WTC11 (cell line): Measurements from ENCODE around the gene NHS.

Source experiments
- JUN ChIP-seq: sonication (generic); formaldehyde crosslinking; IDR thresholded peaks from 2 replicates; pipeline ENCODE4 v1.8.0; 2023; ENCODE audit warnings: mild to moderate bottlenecking, missing genetic modification reagents
- NR2C2 ChIP-seq: sonication (generic); formaldehyde crosslinking; IDR thresholded peaks from 2 replicates; pipeline ENCODE4 v1.8.0; 2022; ENCODE audit warnings: mild to moderate bottlenecking, missing genetic modification reagents
- PRRX2 ChIP-seq: fragments of 250-450 bp; sonication (Bioruptor Pico); IDR thresholded peaks from 2 replicates; pipeline ENCODE4 v1.8.0; 2021; ENCODE audit warnings: mild to moderate bottlenecking
- SP1 ChIP-seq: sonication (generic); formaldehyde crosslinking; conservative IDR thresholded peaks from 2 replicates; pipeline ENCODE4 v1.8.1; 2022; ENCODE audit warnings: missing genetic modification reagents
- TF ChIP-seq, protein P1 (sequence below): fragments of 200-600 bp; IDR thresholded peaks from 2 replicates; pipeline ENCODE4 v1.8.0; 2022; ENCODE audit warnings: antibody characterized with exemption
- TF ChIP-seq, protein P2 (sequence below): sonication (generic); formaldehyde crosslinking; IDR thresholded peaks from 2 replicates; pipeline ENCODE4 v1.8.1; 2023; ENCODE audit warnings: mild to moderate bottlenecking, missing genetic modification reagents
- TF ChIP-seq, protein P3 (sequence below): sonication (generic); formaldehyde crosslinking; IDR thresholded peaks from 2 replicates; pipeline ENCODE4 v1.8.1; 2023; ENCODE audit warnings: mild to moderate bottlenecking, missing genetic modification reagents, moderate library complexity
- TF ChIP-seq, protein P4 (sequence below): sonication (generic); formaldehyde crosslinking; IDR thresholded peaks from 2 replicates; pipeline ENCODE4 v1.8.0; 2023; ENCODE audit warnings: missing genetic modification reagents

DNA sequence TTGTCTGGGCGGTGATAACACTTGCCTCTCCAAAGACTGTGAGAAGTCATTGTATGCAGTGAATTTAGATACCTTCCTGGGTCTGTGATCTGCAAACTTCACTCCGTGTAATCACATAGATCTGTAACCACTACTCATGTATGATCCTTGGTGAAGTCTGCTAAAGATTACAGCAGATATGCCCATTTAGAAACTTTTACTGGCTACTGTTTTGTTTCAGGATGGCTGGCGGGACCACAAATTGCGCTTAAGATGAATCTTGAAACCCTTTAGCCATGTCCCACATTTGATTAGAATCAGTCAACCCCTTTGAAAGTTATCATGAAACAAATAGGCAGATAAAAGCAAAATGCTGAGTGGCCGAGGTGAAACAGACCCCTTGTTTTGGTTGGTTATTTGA lies 235.8 kb downstream of the NHS start:
- TF ChIP-seq, protein P1, sequence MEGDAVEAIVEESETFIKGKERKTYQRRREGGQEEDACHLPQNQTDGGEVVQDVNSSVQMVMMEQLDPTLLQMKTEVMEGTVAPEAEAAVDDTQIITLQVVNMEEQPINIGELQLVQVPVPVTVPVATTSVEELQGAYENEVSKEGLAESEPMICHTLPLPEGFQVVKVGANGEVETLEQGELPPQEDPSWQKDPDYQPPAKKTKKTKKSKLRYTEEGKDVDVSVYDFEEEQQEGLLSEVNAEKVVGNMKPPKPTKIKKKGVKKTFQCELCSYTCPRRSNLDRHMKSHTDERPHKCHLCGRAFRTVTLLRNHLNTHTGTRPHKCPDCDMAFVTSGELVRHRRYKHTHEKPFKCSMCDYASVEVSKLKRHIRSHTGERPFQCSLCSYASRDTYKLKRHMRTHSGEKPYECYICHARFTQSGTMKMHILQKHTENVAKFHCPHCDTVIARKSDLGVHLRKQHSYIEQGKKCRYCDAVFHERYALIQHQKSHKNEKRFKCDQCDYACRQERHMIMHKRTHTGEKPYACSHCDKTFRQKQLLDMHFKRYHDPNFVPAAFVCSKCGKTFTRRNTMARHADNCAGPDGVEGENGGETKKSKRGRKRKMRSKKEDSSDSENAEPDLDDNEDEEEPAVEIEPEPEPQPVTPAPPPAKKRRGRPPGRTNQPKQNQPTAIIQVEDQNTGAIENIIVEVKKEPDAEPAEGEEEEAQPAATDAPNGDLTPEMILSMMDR = no peak
- no peak for TF ChIP-seq SP1
- TF ChIP-seq PRRX2 (CRISPR knock-in tag) = no peak
- TF ChIP-seq, protein P2, sequence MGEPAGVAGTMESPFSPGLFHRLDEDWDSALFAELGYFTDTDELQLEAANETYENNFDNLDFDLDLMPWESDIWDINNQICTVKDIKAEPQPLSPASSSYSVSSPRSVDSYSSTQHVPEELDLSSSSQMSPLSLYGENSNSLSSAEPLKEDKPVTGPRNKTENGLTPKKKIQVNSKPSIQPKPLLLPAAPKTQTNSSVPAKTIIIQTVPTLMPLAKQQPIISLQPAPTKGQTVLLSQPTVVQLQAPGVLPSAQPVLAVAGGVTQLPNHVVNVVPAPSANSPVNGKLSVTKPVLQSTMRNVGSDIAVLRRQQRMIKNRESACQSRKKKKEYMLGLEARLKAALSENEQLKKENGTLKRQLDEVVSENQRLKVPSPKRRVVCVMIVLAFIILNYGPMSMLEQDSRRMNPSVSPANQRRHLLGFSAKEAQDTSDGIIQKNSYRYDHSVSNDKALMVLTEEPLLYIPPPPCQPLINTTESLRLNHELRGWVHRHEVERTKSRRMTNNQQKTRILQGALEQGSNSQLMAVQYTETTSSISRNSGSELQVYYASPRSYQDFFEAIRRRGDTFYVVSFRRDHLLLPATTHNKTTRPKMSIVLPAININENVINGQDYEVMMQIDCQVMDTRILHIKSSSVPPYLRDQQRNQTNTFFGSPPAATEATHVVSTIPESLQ = no peak
- no peak for TF ChIP-seq NR2C2 (CRISPR knock-in tag)
- TF ChIP-seq, protein P3, sequence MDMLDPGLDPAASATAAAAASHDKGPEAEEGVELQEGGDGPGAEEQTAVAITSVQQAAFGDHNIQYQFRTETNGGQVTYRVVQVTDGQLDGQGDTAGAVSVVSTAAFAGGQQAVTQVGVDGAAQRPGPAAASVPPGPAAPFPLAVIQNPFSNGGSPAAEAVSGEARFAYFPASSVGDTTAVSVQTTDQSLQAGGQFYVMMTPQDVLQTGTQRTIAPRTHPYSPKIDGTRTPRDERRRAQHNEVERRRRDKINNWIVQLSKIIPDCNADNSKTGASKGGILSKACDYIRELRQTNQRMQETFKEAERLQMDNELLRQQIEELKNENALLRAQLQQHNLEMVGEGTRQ (CRISPR knock-in tag) = no peak
- TF ChIP-seq, protein P4, sequence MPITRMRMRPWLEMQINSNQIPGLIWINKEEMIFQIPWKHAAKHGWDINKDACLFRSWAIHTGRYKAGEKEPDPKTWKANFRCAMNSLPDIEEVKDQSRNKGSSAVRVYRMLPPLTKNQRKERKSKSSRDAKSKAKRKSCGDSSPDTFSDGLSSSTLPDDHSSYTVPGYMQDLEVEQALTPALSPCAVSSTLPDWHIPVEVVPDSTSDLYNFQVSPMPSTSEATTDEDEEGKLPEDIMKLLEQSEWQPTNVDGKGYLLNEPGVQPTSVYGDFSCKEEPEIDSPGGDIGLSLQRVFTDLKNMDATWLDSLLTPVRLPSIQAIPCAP (CRISPR knock-in tag) = no peak
- no peak for TF ChIP-seq JUN (CRISPR knock-in tag)
